HCT116 (cell line): ENCODE measurements around the gene FNBP1L.

Experiments
- EZH2 ChIP-seq: fragments of 200-600 bp; sonication (generic); IDR thresholded peaks from 2 replicates; pipeline ENCODE4 v1.6.1; 2017; ENCODE audit warnings: antibody characterized with exemption, mixed run types
- EZH2phosphoT487 ChIP-seq: fragments of 200-600 bp; IDR thresholded peaks from 2 replicates; pipeline ENCODE4 v1.6.1; 2018; ENCODE audit warnings: antibody characterized with exemption, borderline replicate concordance
- TF ChIP-seq, protein P1 (sequence below), 3 experiments: fragments of 200-600 bp in 1 of 3; sonication (generic) in 1 of 3; IDR thresholded peaks in 2 of 3; conservative IDR thresholded peaks in 1 of 3; 2 replicates each; pipeline ENCODE4 v1.5.1; 2012 to 2017; ENCODE audit warnings: low read depth in 2 of 3, low read length in 2 of 3, antibody characterized with exemption in 1 of 3, borderline replicate concordance in 1 of 3, control low read depth in 1 of 3, mild to moderate bottlenecking in 1 of 3, mixed read lengths in 1 of 3, mixed run types in 1 of 3, moderate library complexity in 1 of 3; ENCODE audit not compliant: insufficient read depth in 1 of 3

DNA sequence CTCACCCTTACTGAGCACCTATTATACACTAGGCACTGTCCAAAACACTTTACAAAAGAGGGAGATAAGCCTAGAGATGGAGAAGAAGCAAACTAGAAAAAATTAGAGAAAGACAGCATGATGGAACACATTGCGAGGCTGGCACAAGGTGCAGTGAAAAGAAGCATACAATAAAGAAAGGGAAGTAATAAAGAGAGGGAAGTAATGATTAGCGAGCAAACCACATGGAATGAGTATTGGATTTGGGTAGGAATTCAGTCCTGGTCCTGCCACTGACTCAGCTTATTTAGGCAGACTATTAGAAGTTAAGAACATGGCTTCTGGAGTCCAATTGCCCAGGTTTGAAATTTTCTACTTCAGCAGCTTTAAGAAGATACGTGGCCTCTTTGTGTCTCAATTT is 32.6 kb upstream of the FNBP1L start:
- TF ChIP-seq, protein P1, sequence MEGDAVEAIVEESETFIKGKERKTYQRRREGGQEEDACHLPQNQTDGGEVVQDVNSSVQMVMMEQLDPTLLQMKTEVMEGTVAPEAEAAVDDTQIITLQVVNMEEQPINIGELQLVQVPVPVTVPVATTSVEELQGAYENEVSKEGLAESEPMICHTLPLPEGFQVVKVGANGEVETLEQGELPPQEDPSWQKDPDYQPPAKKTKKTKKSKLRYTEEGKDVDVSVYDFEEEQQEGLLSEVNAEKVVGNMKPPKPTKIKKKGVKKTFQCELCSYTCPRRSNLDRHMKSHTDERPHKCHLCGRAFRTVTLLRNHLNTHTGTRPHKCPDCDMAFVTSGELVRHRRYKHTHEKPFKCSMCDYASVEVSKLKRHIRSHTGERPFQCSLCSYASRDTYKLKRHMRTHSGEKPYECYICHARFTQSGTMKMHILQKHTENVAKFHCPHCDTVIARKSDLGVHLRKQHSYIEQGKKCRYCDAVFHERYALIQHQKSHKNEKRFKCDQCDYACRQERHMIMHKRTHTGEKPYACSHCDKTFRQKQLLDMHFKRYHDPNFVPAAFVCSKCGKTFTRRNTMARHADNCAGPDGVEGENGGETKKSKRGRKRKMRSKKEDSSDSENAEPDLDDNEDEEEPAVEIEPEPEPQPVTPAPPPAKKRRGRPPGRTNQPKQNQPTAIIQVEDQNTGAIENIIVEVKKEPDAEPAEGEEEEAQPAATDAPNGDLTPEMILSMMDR (IDR thresholded peaks at IDR 0.05 in 2 of 3, conservative IDR thresholded peaks at IDR 0.05 in 1 of 3; ENCODE audit: borderline replicate concordance in 1 of 3, insufficient read depth in 1 of 3, low read depth in 2 of 3, low read length in 2 of 3): no peak
- TF ChIP-seq EZH2phosphoT487: no peak
- TF ChIP-seq EZH2: no peak
